Fibroblast of lung (primary cell): ENCODE results near the gene LRRC15. TPM values are rescaled to one million over a fixed set of nuclear protein-coding genes. Genes with fewer than 3 reads are reported as not detected.
A peak's percentile ranks its signal among the peaks of the same experiment; 100 is the strongest.

ENCODE experiments used
- DNase-seq, 2 donors: peaks; one replicate each; pipeline versions ENCODE4 v3.0.0 to v3.0.0-alpha.2; 2010; ENCODE audit warnings: low read depth in 2 of 2
- H2AFZ ChIP-seq: 2 replicates; pipeline ENCODE4 v1.5.1; 2012; ENCODE audit warnings: low read length, control low read depth, inconsistent platforms
- H3K27ac ChIP-seq: 2 replicates; pipeline ENCODE4 v1.5.1; 2011; ENCODE audit warnings: low read length, control low read depth; ENCODE audit not compliant: insufficient read depth
- H3K27me3 ChIP-seq: 2 replicates; pipeline ENCODE4 v1.5.1; 2011; ENCODE audit warnings: mild to moderate bottlenecking, low read length; ENCODE audit not compliant: control insufficient read depth, insufficient read depth
- H3K36me3 ChIP-seq: 2 replicates; pipeline ENCODE4 v1.5.1; 2011; ENCODE audit warnings: low read length; ENCODE audit not compliant: control insufficient read depth, insufficient read depth
- H3K4me1 ChIP-seq: 2 replicates; pipeline ENCODE4 v1.5.1; 2011; ENCODE audit warnings: low read length; ENCODE audit not compliant: control insufficient read depth, insufficient read depth; ENCODE audit errors: extremely low read depth
- H3K4me2 ChIP-seq: 2 replicates; pipeline ENCODE4 v1.5.1; 2011; ENCODE audit warnings: low read length, control low read depth; ENCODE audit not compliant: insufficient read depth; ENCODE audit errors: extremely low read depth
- H3K4me3 ChIP-seq, 4 experiments: fragments of 200-600 bp in 1 of 4; sonication (generic) in 1 of 4; replicated peaks in 1 of 4; 2 replicates each; pipeline ENCODE4 v1.5.1; 2011 to 2016; ENCODE audit warnings: low read length in 4 of 4, low read depth in 3 of 4, mild to moderate bottlenecking in 3 of 4, control low read depth in 2 of 4, inconsistent platforms in 1 of 4, mixed read lengths in 1 of 4; ENCODE audit not compliant: insufficient read depth in 1 of 4; ENCODE audit errors: control extremely low read depth in 1 of 4
- H3K79me2 ChIP-seq: 2 replicates; pipeline ENCODE4 v1.5.1; 2012; ENCODE audit warnings: mild to moderate bottlenecking, low read length, inconsistent platforms; ENCODE audit not compliant: control insufficient read depth, insufficient read depth
- H3K9ac ChIP-seq: 2 replicates; pipeline ENCODE4 v1.5.1; 2011; ENCODE audit warnings: mild to moderate bottlenecking, low read length, control low read depth; ENCODE audit not compliant: insufficient read depth
- H3K9me3 ChIP-seq: 2 replicates; pipeline ENCODE4 v1.5.1; 2012; ENCODE audit warnings: low read depth, low read length; ENCODE audit not compliant: control insufficient read depth, insufficient read depth
- H4K20me1 ChIP-seq: 2 replicates; pipeline ENCODE4 v1.5.1; 2011; ENCODE audit warnings: low read length; ENCODE audit not compliant: control insufficient read depth, insufficient read depth; ENCODE audit errors: extremely low read depth
- CTCF ChIP-seq, 2 donors: IDR thresholded peaks in 1 of 2; conservative IDR thresholded peaks in 1 of 2; 1 replicate in 1 of 2; 2 replicates in 1 of 2; pipeline ENCODE4 v1.5.1; 2011 to 2012; ENCODE audit warnings: low read length in 2 of 2, control low read depth in 1 of 2, inconsistent platforms in 1 of 2, low read depth in 1 of 2, mild to moderate bottlenecking in 1 of 2
- EZH2 ChIP-seq: IDR thresholded peaks from 2 replicates; pipeline ENCODE4 v1.5.1; 2012; ENCODE audit warnings: low read length, control low read depth, mild to moderate bottlenecking; ENCODE audit errors: missing control alignments
- polyA plus RNA-seq, 2 donors: library from polyadenylated mRNA; depleted of rRNA in 1 of 2; stranded (reverse) in 1 of 2; unstranded in 1 of 2; fragments of >200 nt; gene quantifications; 2 replicates each; pipeline ENCODE4 v1.2.1, GENCODE V29; 2011 to 2012; ENCODE audit warnings: missing spikeins in 1 of 2
- total RNA-seq: library from RNA; depleted of rRNA; stranded (reverse); fragments of >200 nt; gene quantifications from 2 replicates; pipeline ENCODE4 v1.2.1, GENCODE V29; 2014

LRRC15 gene
- total and polyA plus RNA-seq, 2 donors (not counting 1 experiment from before 2014, with no cell fraction given) = 0.58 to 2.3 TPM

- H4K20me1 ChIP-seq = no peaks in the 10 kb centered on the region
- TF ChIP-seq EZH2 (no peak), CTCF (conservative IDR thresholded peaks at IDR 0.05 in 1 of 2, IDR thresholded peaks at IDR 0.05 in 1 of 2; ENCODE audit: low read depth in 1 of 2, low read length in 2 of 2) (no peak)
- H3K9ac ChIP-seq = no peak overlapping the region
- no peaks in the 10 kb centered on the region for H3K27me3 ChIP-seq
- DNase-seq = peak in 1 of 2 donors; percentile 33
- no peak overlapping the region for H2AFZ ChIP-seq
- H3K27ac ChIP-seq = no peak overlapping the region
- H3K79me2 ChIP-seq = no peaks in the 10 kb centered on the region
- H3K4me2 ChIP-seq = no peak overlapping the region
- H3K9me3 ChIP-seq = no peaks in the 10 kb centered on the region
- no peak overlapping the region for H3K4me3 ChIP-seq
- no peaks in the 10 kb centered on the region for H3K36me3 ChIP-seq
- peaks cover 3% of the 10 kb centered on the region for H3K4me1 ChIP-seq
Measured at GRCh38 chr3:194337965-194338753, 31.4 kb downstream of the LRRC15 start.

DNA sequence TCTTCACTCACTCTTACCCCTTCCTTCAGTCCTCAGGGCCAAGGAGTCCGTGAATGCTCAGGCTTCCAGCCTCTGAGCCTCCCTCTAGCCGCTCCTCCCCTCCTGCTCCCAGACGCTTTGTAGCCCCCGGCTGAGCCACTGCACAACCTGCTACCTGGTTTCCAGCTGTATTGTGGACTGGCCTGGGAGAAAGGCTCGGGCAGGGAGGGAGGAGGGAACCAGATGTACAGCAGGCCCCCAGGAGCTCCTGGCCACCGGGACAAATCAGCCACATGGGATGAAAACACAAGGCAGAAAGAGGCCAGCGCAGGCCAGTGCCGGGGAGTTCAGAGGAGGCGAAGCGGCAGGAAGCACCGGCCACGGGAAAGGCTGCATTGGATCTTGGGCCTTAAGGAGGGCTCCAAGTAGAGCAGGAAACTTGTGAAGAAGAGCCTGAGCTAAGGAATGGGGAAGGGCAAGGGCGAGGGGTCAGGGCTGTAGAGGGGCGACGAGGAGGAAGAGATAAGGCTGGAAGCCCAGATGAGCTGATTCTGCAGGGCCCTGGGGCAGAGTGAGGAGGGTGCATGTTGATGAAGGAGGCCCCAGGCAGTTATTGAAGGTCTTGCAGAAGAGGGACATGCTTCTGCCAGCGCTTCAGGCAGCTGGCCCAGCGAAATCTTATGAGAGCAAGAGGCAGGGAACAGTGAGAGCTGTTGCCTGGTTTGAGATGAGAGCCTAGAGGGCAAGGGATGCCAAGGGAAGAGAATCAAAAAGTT is 32.8 kb downstream of the LRRC15 start:
- no peak overlapping the region for H3K9ac ChIP-seq
- H4K20me1 ChIP-seq = no peaks in the 10 kb centered on the region
- H3K27me3 ChIP-seq = no peaks in the 10 kb centered on the region
- H2AFZ ChIP-seq = no peak overlapping the region
- no peaks in the 10 kb centered on the region for H3K9me3 ChIP-seq
- no peak for DNase-seq
- no peaks in the 10 kb centered on the region for H3K36me3 ChIP-seq
- H3K4me3 ChIP-seq = no peak overlapping the region
- no peaks in the 10 kb centered on the region for H3K79me2 ChIP-seq
- peaks cover 4% of the 10 kb centered on the region for H3K4me1 ChIP-seq
- no peak overlapping the region for H3K27ac ChIP-seq
- no peak for TF ChIP-seq EZH2
- no peak for TF ChIP-seq CTCF (conservative IDR thresholded peaks at IDR 0.05 in 1 of 2, IDR thresholded peaks at IDR 0.05 in 1 of 2; ENCODE audit: low read depth in 1 of 2, low read length in 2 of 2)
- H3K4me2 ChIP-seq = no peak overlapping the region

DNA sequence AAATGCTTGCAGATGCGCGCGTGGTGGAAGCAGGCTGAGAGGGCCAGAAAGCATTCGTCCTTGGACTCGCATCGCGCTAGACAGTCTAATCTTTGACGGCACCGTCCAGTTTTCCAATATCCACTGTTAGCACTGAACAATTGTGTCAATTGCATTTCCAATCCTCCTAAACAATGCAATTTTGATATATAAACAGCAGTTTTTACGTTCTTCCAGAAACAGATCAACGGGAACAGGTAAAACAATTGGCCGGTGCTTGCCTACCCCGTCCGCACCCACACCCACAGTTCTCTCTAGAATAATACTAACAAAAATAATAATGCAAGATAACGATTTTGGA is 35.6 kb downstream of the LRRC15 start:
- H3K27ac ChIP-seq = no peak overlapping the region
- no peak overlapping the region for H3K4me2 ChIP-seq
- TF ChIP-seq EZH2 = no peak
- no peak for TF ChIP-seq CTCF (conservative IDR thresholded peaks at IDR 0.05 in 1 of 2, IDR thresholded peaks at IDR 0.05 in 1 of 2; ENCODE audit: low read depth in 1 of 2, low read length in 2 of 2)
- peak overlapping the region in 1 of 4 experiments; percentile 58 for H3K4me3 ChIP-seq
- peak in 1 of 2 donors; percentile 84 for DNase-seq
- H2AFZ ChIP-seq = no peak overlapping the region
- H3K36me3 ChIP-seq = no peaks in the 10 kb centered on the region
- H3K9ac ChIP-seq = no peak overlapping the region
- H3K79me2 ChIP-seq = no peaks in the 10 kb centered on the region
- no peaks in the 10 kb centered on the region for H3K9me3 ChIP-seq
- H3K4me1 ChIP-seq = peaks cover 10% of the 10 kb centered on the region
- no peaks in the 10 kb centered on the region for H4K20me1 ChIP-seq
- no peaks in the 10 kb centered on the region for H3K27me3 ChIP-seq
